Right renal pelvis (tissue), 4 donors: ENCODE data around the gene ARFGEF3. TPM values are rescaled to one million over a fixed set of nuclear protein-coding genes. Genes with fewer than 3 reads are reported as not detected.
"Not testable (repeated sequence)": the region's sequence is repeated elsewhere in the genome, so short reads cannot be mapped to it uniquely, and the experiment has no call there.

Source experiments
- DNase-seq, 4 donors: peaks; one replicate each; pipeline ENCODE4 v3.0.0-alpha.2; 2013; ENCODE audit warnings: low read depth in 4 of 4, low spot score in 3 of 4, missing footprints in 1 of 4
- polyA plus RNA-seq, 4 donors: library from polyadenylated mRNA; unstranded; fragments of 120-200 nt; gene quantifications; one replicate each; pipeline ENCODE4 v1.2.1, GENCODE V29; 2013; ENCODE audit not compliant: insufficient read length in 4 of 4

Gene ARFGEF3
- polyA plus RNA-seq, 4 donors = 5.8 to 8.2 (median 6.6) TPM

- DNase-seq = no peak
Observed at GRCh38 chr6:138337076-138337475, 175.3 kb downstream of the ARFGEF3 start.

GRCh38 chr6:138339024-138339423 lies 177.3 kb downstream of the ARFGEF3 start:
- no peak for DNase-seq

- DNase-seq = no peak
Observed at GRCh38 chr6:138341176-138341575, 179.4 kb downstream of the ARFGEF3 start.

- DNase-seq = no peak
Observed at GRCh38 chr6:138343112-138343511, 181.4 kb downstream of the ARFGEF3 start.

GRCh38 chr6:138345565-138346285 lies 184.0 kb downstream of the ARFGEF3 start:
- no peak for DNase-seq

GRCh38 chr6:138346302-138347195 lies 184.8 kb downstream of the ARFGEF3 start:
- DNase-seq = no peak

GRCh38 chr6:138347864-138348263 lies 186.1 kb downstream of the ARFGEF3 start:
- DNase-seq = no peak

- DNase-seq = no peak
Observed at GRCh38 chr6:138349891-138350290, 188.2 kb downstream of the ARFGEF3 start.

GRCh38 chr6:138357928-138358327 lies 196.2 kb downstream of the ARFGEF3 start:
- no peak for DNase-seq

GRCh38 chr6:138368684-138369083 lies 206.9 kb downstream of the ARFGEF3 start:
- not testable (repeated sequence) for DNase-seq

- no peak for DNase-seq
Observed at GRCh38 chr6:138370631-138371451, 209.1 kb downstream of the ARFGEF3 start.

- DNase-seq = no peak
Observed at GRCh38 chr6:138371452-138371711, 209.6 kb downstream of the ARFGEF3 start.

- no peak for DNase-seq
Observed at GRCh38 chr6:138371720-138372119, 210.0 kb downstream of the ARFGEF3 start.

GRCh38 chr6:138372711-138373463 lies 211.1 kb downstream of the ARFGEF3 start:
- DNase-seq = no peak

GRCh38 chr6:138374230-138374629 lies 212.5 kb downstream of the ARFGEF3 start:
- DNase-seq = no peak

GRCh38 chr6:138374815-138375214 lies 213.1 kb downstream of the ARFGEF3 start:
- no peak for DNase-seq

- no peak for DNase-seq
Observed at GRCh38 chr6:138377042-138377441, 215.3 kb downstream of the ARFGEF3 start.

- DNase-seq = no peak
Observed at GRCh38 chr6:138377844-138378243, 216.1 kb downstream of the ARFGEF3 start, which contains the start of gene SMIM28. SMIM28 (plus strand) TSS chr6:138377905; CDS start chr6:138378073, 168 bp downstream.

GRCh38 chr6:138378463-138378862 lies 216.7 kb downstream of the ARFGEF3 start:
- DNase-seq = no peak
